ENCODE results near the gene SMIM1. TPM values are rescaled to one million over a fixed set of nuclear protein-coding genes. Genes with fewer than 3 reads are reported as not detected.

Gene SMIM1
- polyA plus RNA-seq, 1 donor (not counting 4 experiments of a cell fraction or from before 2014, with no cell fraction given), result 0.79 TPM

- H4K20me1 ChIP-seq (ENCODE audit: control insufficient read depth, extremely low read depth, insufficient read depth, low read length), result no peaks in the 10 kb centered on the region
- no peak overlapping the region for H3K9ac ChIP-seq (ENCODE audit: control insufficient read depth, extremely low read depth, insufficient read depth, low read length)
- H3K79me2 ChIP-seq (ENCODE audit: control insufficient read depth, insufficient read depth, low read length), result no peaks in the 10 kb centered on the region
- no peak for FAIRE-seq
- TF ChIP-seq CTCF (optimal IDR thresholded peaks at IDR 0.05 in 1 of 3, IDR thresholded peaks at IDR 0.05 in 1 of 3, conservative IDR thresholded peaks at IDR 0.05 in 1 of 3; ENCODE audit: extremely low read depth in 1 of 3, insufficient read depth in 2 of 3, low read length in 3 of 3) (no peak), EZH2 (IDR thresholded peaks at IDR 0.05; ENCODE audit: low read length) (no peak)
- H2AFZ ChIP-seq (ENCODE audit: control insufficient read depth, low read length), result no peak overlapping the region
- no peak overlapping the region for H3K27ac ChIP-seq (ENCODE audit: control insufficient read depth, insufficient read depth, low read length)
- peaks cover 26 to 37% of the 10 kb centered on the region in 2 experiments for H3K36me3 ChIP-seq (ENCODE audit: control insufficient read depth in 2 of 2, extremely low read depth in 1 of 2, insufficient read depth in 2 of 2, low read length in 2 of 2)
- no peak overlapping the region for H3K4me3 ChIP-seq (ENCODE audit: control insufficient read depth in 2 of 3, extremely low read depth in 1 of 3, insufficient read depth in 2 of 3, low read depth in 1 of 3, low read length in 3 of 3)
- no peaks in the 10 kb centered on the region for H3K4me1 ChIP-seq (ENCODE audit: control insufficient read depth, extremely low read depth, insufficient read depth, low read length)
- H3K9me1 ChIP-seq (ENCODE audit: control insufficient read depth, extremely low read depth, insufficient read depth, low read length), result no peaks in the 10 kb centered on the region
- no peak overlapping the region for H3K4me2 ChIP-seq (ENCODE audit: control insufficient read depth, extremely low read depth, insufficient read depth, low read depth, low read length)
- no peak for DNase-seq (ENCODE audit: low read depth, low spot score)
- H3K9me3 ChIP-seq (ENCODE audit: control insufficient read depth, low read depth, low read length), result no peaks in the 10 kb centered on the region
- no peaks in the 10 kb centered on the region for H3K27me3 ChIP-seq (ENCODE audit: control insufficient read depth, extremely low read depth, insufficient read depth, low read length)
- dilution Hi-C loops (cut with MboI; ENCODE audit: extremely low pct_ligation_motif_present, low sequenced_read_pairs), result no loop called here
Measured at GRCh38 chr1:3779912-3780416, 7.4 kb downstream of the SMIM1 start.

DNA sequence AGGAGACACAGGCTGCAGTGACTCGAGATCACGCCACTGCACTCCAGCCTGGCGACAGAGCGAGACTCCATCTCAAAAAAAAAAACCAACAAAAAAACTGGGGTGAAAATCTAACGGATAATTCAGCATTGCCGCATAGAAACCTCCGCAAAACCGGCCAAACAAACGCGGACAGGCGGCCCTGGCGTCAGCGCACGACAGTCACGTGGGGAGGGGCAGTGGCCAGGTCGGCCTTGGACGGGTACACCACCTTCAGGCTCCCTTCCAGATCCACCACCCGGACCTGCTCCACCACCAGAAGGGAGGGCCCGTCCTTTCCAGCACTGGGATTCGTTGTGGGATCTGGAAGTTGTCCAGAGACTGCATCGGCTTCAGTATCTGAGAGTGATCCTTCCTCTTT lies 8.4 kb downstream of the SMIM1 start:
- Histone ChIP-seq H4K20me1 (ENCODE audit: control insufficient read depth, extremely low read depth, insufficient read depth, low read length) (no peaks in the 10 kb centered on the region), H3K9me3 (ENCODE audit: control insufficient read depth, low read depth, low read length) (no peaks in the 10 kb centered on the region), H3K9me1 (ENCODE audit: control insufficient read depth, extremely low read depth, insufficient read depth, low read length) (no peaks in the 10 kb centered on the region), H3K27me3 (ENCODE audit: control insufficient read depth, extremely low read depth, insufficient read depth, low read length) (no peaks in the 10 kb centered on the region), H3K4me2 (ENCODE audit: control insufficient read depth, extremely low read depth, insufficient read depth, low read depth, low read length) (no peak overlapping the region), H3K9ac (ENCODE audit: control insufficient read depth, extremely low read depth, insufficient read depth, low read length) (no peak overlapping the region), H3K79me2 (ENCODE audit: control insufficient read depth, insufficient read depth, low read length) (no peaks in the 10 kb centered on the region), H3K4me1 (ENCODE audit: control insufficient read depth, extremely low read depth, insufficient read depth, low read length) (no peaks in the 10 kb centered on the region), H3K27ac (ENCODE audit: control insufficient read depth, insufficient read depth, low read length) (no peak overlapping the region), H2AFZ (ENCODE audit: control insufficient read depth, low read length) (no peak overlapping the region), H3K4me3 (ENCODE audit: control insufficient read depth in 2 of 3, extremely low read depth in 1 of 3, insufficient read depth in 2 of 3, low read depth in 1 of 3, low read length in 3 of 3) (no peak overlapping the region), H3K36me3 (ENCODE audit: control insufficient read depth in 2 of 2, extremely low read depth in 1 of 2, insufficient read depth in 2 of 2, low read length in 2 of 2) (peaks cover 29 to 40% of the 10 kb centered on the region in 2 experiments)
- TF ChIP-seq EZH2 (IDR thresholded peaks at IDR 0.05; ENCODE audit: low read length), result no peak
- TF ChIP-seq CTCF (optimal IDR thresholded peaks at IDR 0.05 in 1 of 3, IDR thresholded peaks at IDR 0.05 in 1 of 3, conservative IDR thresholded peaks at IDR 0.05 in 1 of 3; ENCODE audit: extremely low read depth in 1 of 3, insufficient read depth in 2 of 3, low read length in 3 of 3), result no peak
- DNase-seq (ENCODE audit: low read depth, low spot score) (no peak), FAIRE-seq (no peak)
- dilution Hi-C loops (cut with MboI; ENCODE audit: extremely low pct_ligation_motif_present, low sequenced_read_pairs), result no loop called here
